CD4-positive, alpha-beta T cell (primary cell): Measurements from ENCODE around the gene FAM53A. TPM values are rescaled to one million over a fixed set of nuclear protein-coding genes. Genes with fewer than 3 reads are reported as not detected.

Experiments used
- ATAC-seq: fragments of 200-7000 bp; cut with Tn5 transposase; one replicate; pipeline ENCODE4 v1.10.0; 2022; ENCODE audit warnings: mild to moderate bottlenecking; ENCODE audit not compliant: poor library complexity
- CTCF ChIA-PET: fragments of 350-600 bp; sonication (Branson Sonifier 250); formaldehyde crosslinking; loops from one replicate; lab custom pipeline; 2021; ENCODE audit warnings: antibody characterized with exemption, inconsistent platforms; lab: Charles Lee
- POLR2A ChIA-PET: fragments of 350-600 bp; sonication (Branson Sonifier 250); formaldehyde crosslinking; loops from one replicate; lab custom pipeline; 2021; ENCODE audit warnings: antibody characterized with exemption, inconsistent platforms; lab: Charles Lee
- DNase-seq, 14 experiments: peaks; one replicate each; pipeline ENCODE4 v3.0.0-alpha.2; 2013 to 2020; ENCODE audit warnings: mixed read lengths in 2 of 14
- H3K27ac ChIP-seq, 2 donors: one replicate each; pipeline versions ENCODE4 v1.5.1 to v1.7.0; 2013; ENCODE audit warnings: low read length in 2 of 2, low read depth in 1 of 2, mild to moderate bottlenecking in 1 of 2
- H3K27me3 ChIP-seq, 2 experiments: 1 replicate in 1 of 2; 2 replicates in 1 of 2; pipeline versions ENCODE4 v1.6.1 to v1.7.0; 2013; ENCODE audit warnings: low read length in 2 of 2, control low read depth in 1 of 2, mild to moderate bottlenecking in 1 of 2, moderate library complexity in 1 of 2; ENCODE audit not compliant: insufficient read depth in 2 of 2, control insufficient read depth in 1 of 2
- H3K36me3 ChIP-seq: one replicate; pipeline ENCODE4 v1.6.1; 2013; ENCODE audit warnings: low read length, control low read depth; ENCODE audit not compliant: insufficient read depth
- H3K4me1 ChIP-seq: one replicate; pipeline ENCODE4 v1.6.1; 2013; ENCODE audit warnings: low read length, control low read depth; ENCODE audit not compliant: insufficient read depth
- H3K4me3 ChIP-seq: one replicate; pipeline ENCODE4 v1.5.1; 2013; ENCODE audit warnings: mild to moderate bottlenecking, low read length, moderate library complexity
- H3K9me3 ChIP-seq, 2 experiments: 1 replicate in 1 of 2; 2 replicates in 1 of 2; pipeline versions ENCODE4 v1.6.1 to v1.7.0; 2013; ENCODE audit warnings: low read length in 2 of 2, mild to moderate bottlenecking in 2 of 2, control low read depth in 1 of 2, moderate library complexity in 1 of 2; ENCODE audit not compliant: control insufficient read depth in 1 of 2, insufficient read depth in 1 of 2
- H3K27ac Mint-ChIP-seq: one replicate; pipeline ENCODE4 v1.8.0; 2020; ENCODE audit warnings: mixed read lengths
- H3K27me3 Mint-ChIP-seq: one replicate; pipeline ENCODE4 v1.8.0; 2021; ENCODE audit warnings: mixed read lengths
- H3K36me3 Mint-ChIP-seq: one replicate; pipeline ENCODE4 v1.8.0; 2021; ENCODE audit warnings: low read depth, mixed read lengths
- H3K4me1 Mint-ChIP-seq: one replicate; pipeline ENCODE4 v1.8.0; 2021; ENCODE audit warnings: low read depth, mixed read lengths
- H3K4me3 Mint-ChIP-seq: one replicate; pipeline ENCODE4 v1.8.0; 2020; ENCODE audit warnings: mild to moderate bottlenecking, mixed read lengths
- H3K9me3 Mint-ChIP-seq: one replicate; pipeline ENCODE4 v1.8.0; 2020; ENCODE audit warnings: mixed read lengths
- intact Hi-C, 2 experiments: fragments of 100-400 bp; cut with DNase I in 1 of 2; cut with micrococcal nuclease in 1 of 2; formaldehyde crosslinking; loops; one replicate each; pipeline versions ENCODE4 v1.15.1 to v1.9.0; 2023 to 2025; cut with DNase I, micrococcal nuclease
- total RNA-seq, 174 experiments: library from RNA in 2 of 174; stranded (reverse) in 2 of 174; gene quantifications; one replicate each; pipeline ENCODE4 v1.2.3 and lab custom pipeline; 2021 to 2026
- TF ChIP-seq, protein P1 (sequence below): fragments of 200-600 bp; IDR thresholded peaks from one replicate; pipeline ENCODE4 v1.8.0; 2022; ENCODE audit warnings: antibody characterized with exemption, mild to moderate bottlenecking

The FAM53A gene
- total RNA-seq, 2 experiments from 2014 or later = 0.93 to 2.4 TPM

DNA sequence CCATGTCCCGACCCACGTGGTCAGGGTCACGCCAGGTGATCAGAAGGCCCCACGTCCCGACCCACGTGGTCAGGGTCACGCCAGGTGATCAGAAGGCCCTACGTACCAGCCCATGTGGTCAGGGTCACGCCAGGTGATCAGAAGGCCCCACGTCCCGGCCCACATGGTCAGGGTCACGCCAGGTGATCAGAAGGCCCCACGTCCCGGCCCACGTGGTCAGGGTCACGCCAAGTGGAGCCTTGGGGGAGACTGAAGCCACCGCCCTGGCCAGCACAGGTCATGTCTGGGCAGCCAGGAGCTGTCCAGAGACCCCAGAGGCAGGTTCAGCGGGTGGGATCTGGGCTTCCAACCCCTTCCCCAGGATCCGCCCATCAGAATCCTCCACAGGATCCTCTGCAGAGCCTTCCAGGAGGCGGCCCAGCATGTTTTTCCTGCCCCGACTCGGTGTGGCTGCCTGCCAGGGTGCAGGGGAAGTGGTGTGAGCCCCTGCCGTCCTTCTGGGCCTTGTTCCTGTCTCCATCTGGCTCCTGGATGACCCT, 58.4 kb downstream of the FAM53A start:
- no peak for DNase-seq
- Histone ChIP-seq H3K27me3 (no peaks in the 10 kb centered on the region), H3K9me3 (peaks cover 0 to 7% of the 10 kb centered on the region in 2 experiments), H3K27ac (no peak overlapping the region), H3K4me3 (no peak overlapping the region), H3K4me1 (peaks cover 27% of the 10 kb centered on the region), H3K36me3 (no peaks in the 10 kb centered on the region)
- Mint-ChIP-seq H3K9me3 (no peaks in the 10 kb centered on the region), H3K27me3 (no peaks in the 10 kb centered on the region), H3K27ac (no peak overlapping the region), H3K4me1 (no peaks in the 10 kb centered on the region), H3K36me3 (no peaks in the 10 kb centered on the region), H3K4me3 (no peak overlapping the region)
- ATAC-seq = no peak
- TF ChIP-seq, protein P1, sequence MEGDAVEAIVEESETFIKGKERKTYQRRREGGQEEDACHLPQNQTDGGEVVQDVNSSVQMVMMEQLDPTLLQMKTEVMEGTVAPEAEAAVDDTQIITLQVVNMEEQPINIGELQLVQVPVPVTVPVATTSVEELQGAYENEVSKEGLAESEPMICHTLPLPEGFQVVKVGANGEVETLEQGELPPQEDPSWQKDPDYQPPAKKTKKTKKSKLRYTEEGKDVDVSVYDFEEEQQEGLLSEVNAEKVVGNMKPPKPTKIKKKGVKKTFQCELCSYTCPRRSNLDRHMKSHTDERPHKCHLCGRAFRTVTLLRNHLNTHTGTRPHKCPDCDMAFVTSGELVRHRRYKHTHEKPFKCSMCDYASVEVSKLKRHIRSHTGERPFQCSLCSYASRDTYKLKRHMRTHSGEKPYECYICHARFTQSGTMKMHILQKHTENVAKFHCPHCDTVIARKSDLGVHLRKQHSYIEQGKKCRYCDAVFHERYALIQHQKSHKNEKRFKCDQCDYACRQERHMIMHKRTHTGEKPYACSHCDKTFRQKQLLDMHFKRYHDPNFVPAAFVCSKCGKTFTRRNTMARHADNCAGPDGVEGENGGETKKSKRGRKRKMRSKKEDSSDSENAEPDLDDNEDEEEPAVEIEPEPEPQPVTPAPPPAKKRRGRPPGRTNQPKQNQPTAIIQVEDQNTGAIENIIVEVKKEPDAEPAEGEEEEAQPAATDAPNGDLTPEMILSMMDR = no peak
- ChIA-PET POLR2A (no interaction called here), CTCF (no interaction called here)
- intact Hi-C loops = no loop called here

DNA sequence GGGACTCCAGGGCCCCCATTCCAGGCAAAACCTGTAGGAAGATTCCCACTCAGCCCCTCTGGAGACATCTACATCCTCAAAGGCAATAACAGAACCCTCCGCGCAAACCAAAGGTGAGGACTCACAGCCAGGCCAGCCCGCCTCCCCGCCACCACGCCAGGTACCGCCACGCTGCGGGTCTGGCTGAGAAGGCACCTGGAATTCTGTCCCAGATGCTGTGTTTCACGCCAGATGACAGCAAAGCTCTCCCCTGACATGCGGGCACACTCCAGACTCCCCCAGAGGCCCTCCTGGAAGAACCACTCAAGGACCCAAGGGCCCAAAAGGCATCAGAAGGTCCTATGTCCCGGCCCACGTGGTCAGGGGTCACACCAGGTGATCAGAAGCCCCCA, 59.6 kb downstream of the FAM53A start:
- Histone ChIP-seq H3K4me3 (no peak overlapping the region), H3K9me3 (peaks cover 0 to 8% of the 10 kb centered on the region in 2 experiments), H3K27ac (no peak overlapping the region), H3K4me1 (peaks cover 31% of the 10 kb centered on the region), H3K27me3 (no peaks in the 10 kb centered on the region), H3K36me3 (no peaks in the 10 kb centered on the region)
- no peak for ATAC-seq
- H3K27me3 Mint-ChIP-seq = no peaks in the 10 kb centered on the region
- DNase-seq = no peak
- H3K9me3 Mint-ChIP-seq = no peaks in the 10 kb centered on the region
- ChIA-PET POLR2A (no interaction called here), CTCF (no interaction called here)
- intact Hi-C loops = no loop called here
- TF ChIP-seq, protein P1 = no peak
- H3K4me3 Mint-ChIP-seq = no peak overlapping the region
- H3K4me1 Mint-ChIP-seq = no peaks in the 10 kb centered on the region
- H3K27ac Mint-ChIP-seq = no peak overlapping the region
- H3K36me3 Mint-ChIP-seq = no peaks in the 10 kb centered on the region

- H3K27me3 ChIP-seq = no peaks in the 10 kb centered on the region
- no peak for DNase-seq
- no peak overlapping the region for H3K27ac ChIP-seq
- TF ChIP-seq, protein P1 = no peak
- H3K9me3 Mint-ChIP-seq = no peaks in the 10 kb centered on the region
- no peak overlapping the region for H3K4me3 Mint-ChIP-seq
- no peaks in the 10 kb centered on the region for H3K4me1 Mint-ChIP-seq
- POLR2A ChIA-PET = no interaction called here
- no peak overlapping the region for H3K4me3 ChIP-seq
- H3K27ac Mint-ChIP-seq = no peak overlapping the region
- H3K9me3 ChIP-seq = peaks cover 0 to 8% of the 10 kb centered on the region in 2 experiments
- H3K27me3 Mint-ChIP-seq = no peaks in the 10 kb centered on the region
- H3K36me3 Mint-ChIP-seq = no peaks in the 10 kb centered on the region
- peaks cover 25% of the 10 kb centered on the region for H3K4me1 ChIP-seq
- CTCF ChIA-PET = no interaction called here
- ATAC-seq = no peak
- intact Hi-C loops = no loop called here
- H3K36me3 ChIP-seq = no peaks in the 10 kb centered on the region
Observed at GRCh38 chr4:1623821-1624518, 60.1 kb downstream of the FAM53A start.
